SW480 (cell line): ENCODE data around the gene COL5A2.

Source experiments
- DNase-seq: peaks from one replicate; pipeline ENCODE4 v3.0.0-alpha.2; 2016; ENCODE audit warnings: low spot score

The COL5A2 gene

DNA sequence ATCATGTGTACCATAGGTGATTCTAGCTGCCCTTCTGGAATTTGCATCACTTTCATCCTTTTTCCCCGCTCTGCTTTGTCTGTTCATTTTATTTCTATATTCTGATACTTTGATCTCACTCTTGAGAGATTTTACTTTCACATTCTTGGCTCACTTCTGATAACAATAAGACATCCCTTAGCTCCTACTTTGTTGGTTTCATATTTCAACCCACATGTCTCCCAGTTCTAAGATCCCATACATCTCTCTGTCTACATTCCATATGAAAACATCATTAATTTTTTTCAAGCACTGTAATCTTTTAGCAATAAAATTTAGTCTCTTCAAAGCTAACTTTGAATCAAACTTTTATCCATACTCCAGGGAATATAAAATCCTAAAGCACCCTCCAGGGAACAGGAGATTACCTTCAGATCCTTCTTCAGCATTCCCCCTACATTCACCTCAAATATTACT, 129.8 kb downstream of the COL5A2 start:
- no peak for DNase-seq

DNA sequence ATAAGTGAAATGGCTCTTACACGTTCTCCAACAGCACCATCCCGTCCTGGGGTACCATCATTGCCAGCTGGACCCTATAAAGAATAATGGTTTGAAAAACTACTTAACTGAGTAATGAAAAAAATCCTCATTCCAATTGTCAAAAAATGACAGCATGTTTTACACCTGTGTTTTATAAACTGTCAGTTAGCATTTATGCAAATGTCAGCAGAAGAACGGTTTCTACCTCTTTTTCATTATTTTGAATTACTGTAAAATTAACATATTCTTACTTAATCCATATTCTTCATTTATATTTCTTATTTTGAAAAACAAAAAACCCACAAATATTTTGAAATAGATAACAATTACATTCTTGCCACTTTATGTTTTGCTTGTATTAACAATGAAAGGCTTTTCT, 131.4 kb downstream of the COL5A2 start:
- DNase-seq, result no peak

DNA sequence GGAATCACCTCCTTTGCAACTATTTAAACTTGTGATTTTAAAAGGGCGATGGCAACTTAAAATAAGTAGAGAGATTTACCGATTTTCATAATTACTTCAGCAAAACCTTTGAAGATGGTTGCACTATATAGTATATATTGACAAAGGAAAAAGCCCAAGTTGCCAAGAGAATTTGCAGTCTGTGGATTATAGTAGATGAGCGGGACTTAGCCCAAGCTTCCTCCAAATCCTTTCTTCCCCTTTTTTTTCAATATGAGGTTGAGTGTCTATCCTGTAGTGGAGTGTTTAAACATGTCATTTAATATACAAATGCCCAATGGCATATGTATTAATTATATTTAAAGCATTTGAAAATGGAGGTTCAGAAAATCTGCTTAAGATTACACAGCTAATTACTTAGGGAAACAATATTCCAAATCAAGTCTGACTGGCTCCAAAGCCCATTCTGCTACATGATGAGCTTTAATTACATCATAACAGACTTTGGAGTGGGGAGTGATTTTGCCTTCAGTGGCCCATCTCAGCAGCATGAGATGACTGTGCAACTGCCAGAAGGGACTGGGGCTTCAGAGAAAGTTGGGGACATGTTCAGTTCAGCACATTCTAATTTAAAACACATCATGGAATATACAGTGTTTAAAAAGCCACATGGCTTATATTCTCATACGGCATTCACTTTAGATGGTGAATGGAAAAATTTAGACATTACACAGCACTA, 132.2 kb downstream of the COL5A2 start:
- DNase-seq, result no peak

DNA sequence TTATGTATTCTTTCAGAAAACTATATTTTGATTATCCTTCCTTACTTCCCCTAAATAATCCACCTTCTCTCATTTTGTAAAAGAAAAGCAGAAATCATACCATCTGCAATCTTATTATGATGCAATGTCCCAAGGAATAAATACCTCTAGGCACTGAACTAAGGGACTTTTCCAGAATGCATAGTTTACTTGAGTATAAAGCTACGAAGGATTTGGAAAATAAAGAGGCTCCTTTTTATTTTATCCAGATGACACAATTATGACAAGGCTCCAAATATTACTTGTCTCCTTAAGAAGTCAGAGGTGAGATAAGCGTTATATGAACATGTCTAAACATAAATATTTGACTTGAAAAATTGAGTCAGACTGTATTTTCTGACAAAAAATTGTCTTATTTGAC, 133.2 kb downstream of the COL5A2 start:
- no peak for DNase-seq

DNA sequence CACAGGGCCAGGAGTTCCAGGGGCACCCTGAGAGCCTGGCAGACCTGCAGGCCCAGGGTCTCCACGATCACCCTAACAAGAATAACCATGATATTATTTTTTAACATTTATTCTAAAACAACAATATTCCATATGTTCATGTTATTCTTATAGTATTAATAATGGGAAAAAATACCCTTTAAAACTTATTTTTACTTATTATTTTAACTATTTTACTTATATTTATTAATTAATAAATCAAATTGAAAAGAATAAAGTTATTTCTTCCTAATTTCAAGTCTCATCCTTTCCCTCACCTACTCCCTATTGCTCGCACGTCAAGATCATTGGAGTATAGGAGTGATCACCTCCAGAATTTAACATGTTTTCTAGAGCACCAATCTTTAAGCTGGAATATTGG, 133.7 kb downstream of the COL5A2 start:
- DNase-seq, result no peak

DNA sequence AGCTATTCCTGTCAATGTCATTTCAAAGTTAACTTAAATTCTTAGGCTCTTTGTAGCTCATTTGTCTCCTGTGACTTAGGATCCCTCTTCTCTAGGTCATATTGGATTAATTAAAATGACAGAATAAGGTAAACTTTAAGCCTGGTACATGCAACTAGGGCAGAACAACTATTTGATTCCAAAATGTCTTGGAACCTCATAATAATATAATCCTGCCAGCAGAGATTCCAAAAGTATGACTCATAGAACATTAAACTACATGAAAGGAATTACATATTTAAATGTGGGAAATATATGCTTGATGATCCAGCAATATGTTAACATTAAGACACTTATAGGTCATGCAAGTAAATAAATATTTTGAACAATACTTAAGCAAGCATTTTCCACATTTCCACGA, 142.0 kb downstream of the COL5A2 start:
- peak; percentile 31 for DNase-seq

DNA sequence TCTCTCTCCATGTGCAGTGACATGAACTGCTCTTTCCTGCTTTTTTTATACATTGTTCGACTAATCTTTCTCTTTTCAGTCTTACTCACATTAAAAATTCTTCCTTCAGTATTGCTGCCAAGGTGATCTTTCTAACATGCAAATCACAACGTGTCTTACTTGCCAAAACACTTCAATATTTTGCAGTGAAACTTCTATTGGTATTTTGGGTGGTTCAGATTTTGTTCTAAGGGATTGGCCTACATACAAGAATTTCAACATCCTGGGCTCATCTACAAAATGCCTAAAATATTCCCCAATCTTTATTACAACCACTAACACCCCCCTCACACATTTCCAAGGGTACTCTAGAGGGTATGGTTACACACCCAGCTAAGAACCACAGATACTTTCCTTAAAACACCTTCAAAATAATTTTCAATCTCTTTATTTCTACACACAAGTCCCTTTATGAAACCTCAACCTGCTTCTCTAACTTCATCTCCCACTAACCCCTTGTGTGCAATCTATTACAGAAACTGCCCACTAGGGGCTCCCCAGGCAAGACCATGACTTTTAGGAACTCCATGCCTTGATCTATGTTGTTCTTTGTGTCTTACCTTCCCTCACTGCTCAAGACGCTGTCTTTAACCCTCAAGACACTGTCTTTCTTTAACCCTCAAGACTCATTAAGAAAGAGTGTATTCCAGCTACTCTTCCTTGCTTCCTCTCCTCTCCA, 154.5 kb downstream of the COL5A2 start:
- no peak for DNase-seq

DNA sequence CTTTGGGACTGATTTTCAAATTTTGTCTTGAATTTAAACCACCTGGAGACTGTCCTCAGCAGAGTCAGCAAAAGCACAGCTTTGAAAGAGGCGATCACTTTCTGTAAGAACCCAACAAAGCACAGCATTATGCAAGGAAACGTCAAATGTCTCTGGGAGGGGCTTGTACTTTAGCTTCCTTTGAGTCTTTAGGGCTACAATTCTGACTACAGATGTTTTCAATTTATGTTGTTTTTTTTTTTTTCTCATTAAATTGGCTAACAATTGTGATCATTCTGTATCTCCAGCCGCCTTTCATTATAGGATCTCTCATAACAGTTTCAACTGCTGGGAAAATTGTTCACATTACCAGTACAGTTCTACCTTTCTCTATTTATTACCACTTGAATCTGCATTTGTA, 157.1 kb downstream of the COL5A2 start:
- DNase-seq, result no peak

DNA sequence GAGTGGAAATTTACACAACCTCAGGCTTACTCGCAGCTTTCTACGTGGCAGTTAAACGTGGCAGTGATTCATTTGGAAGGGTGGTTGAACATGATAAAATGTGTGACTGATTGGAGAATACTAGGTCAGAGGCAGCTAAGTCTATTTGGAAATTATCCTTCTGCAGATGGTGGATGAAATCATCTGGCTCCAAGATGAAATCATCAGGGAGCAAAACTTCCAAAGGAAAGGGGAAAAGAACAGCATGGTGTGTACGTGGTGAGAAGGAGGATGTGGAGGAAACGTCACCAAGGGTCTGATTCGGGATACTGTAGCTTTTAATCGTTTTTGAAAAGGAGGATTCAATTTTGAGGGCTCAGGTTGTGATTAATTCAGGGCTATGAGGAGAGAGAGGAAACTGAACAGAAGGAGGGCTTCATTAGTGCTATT, 157.5 kb downstream of the COL5A2 start:
- DNase-seq, result no peak

DNA sequence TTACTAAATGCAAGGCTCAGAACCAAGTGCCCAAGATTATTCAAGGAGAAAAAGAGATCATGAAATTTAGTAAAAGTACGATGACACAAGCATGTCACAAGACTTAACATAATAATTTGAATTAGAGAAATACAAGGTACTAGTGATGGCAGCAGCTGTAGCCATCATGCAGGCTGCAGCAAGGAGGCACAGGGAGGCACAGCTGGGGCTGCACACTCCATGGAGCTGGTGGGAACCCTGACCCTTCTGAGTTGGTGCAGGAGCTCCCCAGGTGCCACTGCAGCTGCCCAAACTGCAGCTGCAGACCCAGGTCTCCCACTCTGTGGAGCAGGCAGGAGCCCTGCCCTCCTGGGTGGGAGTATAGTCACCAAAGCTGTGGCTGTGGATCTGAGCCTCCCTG, 159.4 kb downstream of the COL5A2 start:
- DNase-seq, result no peak

DNA sequence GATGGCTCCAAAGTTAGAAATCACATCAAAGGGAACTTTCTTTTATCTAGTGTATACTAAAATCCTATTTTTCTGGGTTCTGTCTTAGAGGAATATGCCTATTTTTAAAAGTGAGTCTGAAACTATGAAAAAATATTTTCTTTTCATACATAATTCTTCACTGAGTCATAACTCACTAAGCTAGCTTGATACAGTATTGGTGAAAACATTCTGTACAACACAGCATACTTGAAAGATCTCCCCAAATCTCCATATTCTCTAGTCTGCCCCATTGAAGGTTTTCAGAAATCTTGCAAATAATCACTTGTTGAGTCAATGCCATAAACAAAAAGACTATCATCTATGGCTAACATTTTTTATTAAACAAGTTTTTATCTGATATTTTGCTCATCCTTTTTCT, 160.9 kb downstream of the COL5A2 start:
- no peak for DNase-seq

DNA sequence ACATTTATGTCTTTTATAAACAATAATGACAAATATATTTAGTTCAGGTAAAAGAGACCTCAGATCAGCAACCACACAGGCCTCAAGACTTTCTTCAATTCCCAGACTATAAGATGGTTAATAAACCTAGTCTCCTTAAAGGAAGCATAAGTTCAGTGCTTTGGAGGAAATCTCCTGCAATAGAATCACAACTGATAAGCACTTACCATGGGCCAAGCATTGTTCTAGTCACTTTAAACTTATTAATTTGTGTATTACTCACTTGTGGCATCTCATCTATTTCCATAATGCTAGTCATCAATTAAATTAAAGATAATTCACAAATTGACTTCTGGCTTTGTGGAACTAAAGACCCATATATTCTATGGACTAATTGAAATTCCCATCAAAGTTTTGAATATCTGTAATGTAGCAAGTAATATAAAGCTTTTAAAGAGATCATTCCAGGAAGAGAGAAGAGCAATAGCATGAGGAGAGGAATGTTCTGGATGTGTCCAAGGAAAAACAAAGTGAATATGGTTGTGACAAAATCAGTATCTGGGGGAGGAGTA, 163.2 kb downstream of the COL5A2 start:
- no peak for DNase-seq

DNA sequence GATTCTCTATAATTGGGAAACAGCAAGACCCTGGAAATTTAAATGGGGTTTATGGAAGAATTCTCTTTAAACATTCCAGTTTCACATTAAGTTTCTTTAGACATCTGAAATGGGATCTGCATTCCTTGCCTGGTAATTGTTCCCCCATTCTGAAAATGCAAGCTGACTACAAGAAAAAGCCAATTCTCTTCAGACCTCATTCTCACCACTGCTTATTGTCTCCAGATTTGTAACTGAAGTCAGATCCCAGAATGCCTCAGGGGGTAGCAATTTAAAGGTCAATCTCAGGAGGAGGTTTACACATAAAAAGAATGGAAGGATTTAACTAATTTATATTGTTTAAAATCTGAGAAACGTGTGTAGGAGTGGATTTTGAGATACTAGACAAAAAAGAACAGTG, 164.2 kb downstream of the COL5A2 start:
- DNase-seq, result no peak

DNA sequence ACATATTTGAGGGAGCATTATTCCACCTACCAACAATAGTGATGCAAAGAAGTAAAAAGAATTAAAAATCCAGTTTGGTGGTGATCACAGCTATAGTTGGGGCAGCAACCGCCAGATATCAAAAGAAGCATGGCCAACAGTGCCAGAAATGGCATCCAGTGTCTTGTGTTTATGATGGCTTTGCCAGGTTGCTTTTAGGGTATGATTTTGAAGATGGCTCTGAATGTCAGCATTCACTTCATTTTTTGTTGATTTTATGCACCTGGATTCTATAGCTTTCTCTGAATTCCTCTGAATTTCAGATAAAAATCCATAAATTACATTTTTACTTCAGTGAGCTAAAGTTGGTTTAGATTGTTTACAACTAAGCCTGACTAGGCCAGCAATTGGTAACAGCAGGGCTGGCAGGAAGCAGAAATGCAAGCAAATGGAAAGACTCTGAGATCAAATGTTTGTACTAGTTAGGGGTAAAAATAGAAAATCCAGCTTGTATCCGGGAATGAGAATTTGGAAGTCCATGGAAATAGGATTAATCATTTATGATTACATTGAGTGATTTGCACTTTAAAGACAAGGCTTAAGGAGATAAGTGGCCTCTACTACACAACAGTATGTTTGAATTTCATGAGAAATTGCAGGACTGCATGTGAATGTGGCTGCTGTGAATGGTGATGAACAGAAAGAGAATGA, 165.0 kb downstream of the COL5A2 start:
- DNase-seq, result no peak

DNA sequence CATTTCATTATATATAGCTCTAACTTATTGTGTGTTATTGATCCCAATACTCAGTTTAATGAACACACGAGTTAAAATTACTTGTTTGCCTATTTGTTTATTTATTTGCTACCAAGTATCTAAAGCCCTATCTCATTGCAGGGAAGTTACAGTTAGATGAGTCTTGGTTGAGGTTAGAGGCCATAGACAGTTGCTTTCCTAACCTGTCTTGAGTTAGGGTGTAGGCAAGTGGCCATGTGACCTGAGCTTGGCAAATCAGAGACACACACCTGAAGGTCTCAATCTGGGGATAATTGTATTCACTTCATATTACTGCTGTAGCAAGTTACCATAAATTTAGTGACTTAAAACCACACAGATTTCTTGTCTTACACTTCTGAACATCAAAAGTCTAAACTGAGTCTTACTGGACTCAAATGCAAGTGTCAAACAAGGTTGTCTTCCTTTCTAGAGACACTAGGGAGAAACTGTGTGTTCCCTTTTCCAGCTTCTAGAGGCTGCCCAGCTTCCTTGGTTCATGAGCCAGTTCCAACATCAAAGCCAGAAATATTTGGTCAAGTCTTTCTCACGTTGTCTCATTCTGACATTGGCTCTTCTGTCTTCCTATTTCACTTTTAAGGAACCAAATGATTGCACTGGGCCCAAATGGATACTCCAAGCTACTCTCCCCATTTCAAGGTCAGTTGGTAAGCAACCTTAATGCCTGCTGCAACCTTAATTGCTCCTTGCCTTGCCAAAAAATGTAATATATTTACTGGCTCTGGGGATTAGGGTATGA, 165.7 kb downstream of the COL5A2 start:
- DNase-seq, result no peak

DNA sequence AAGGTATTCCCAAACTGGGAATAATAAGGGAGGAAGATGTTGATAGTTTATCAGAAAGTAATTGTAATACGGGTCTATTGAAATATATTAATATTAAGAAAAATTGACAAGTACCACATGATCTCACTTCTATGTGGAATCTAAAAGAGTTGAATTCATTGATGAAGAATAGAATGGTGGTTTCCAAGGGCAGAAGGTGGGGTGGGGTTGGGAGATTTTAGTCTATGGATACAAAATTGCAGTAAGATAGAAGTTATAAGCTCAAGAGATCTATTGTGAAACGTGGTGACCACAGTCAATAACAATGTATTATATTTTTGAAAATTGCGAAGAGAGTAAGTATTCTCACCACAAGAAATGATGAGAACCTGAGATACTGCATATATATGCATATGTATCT, 166.5 kb downstream of the COL5A2 start:
- no peak for DNase-seq

DNA sequence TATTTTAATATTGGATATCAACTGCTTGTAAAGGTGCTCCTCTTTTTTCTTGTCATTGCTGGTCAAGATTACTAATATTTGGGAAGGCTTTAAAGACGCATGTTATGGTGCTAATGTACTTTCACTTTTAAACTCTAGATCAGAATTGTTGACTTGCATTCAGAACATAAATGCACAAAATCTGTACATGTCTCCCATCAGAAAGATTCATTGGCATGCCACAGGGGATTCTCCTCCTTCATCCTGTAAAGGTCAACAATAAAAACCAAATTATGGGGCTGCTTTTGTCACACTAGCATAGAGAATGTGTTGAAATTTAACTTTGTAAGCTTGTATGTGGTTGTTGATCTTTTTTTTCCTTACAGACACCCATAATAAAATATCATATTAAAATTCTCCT, 167.2 kb downstream of the COL5A2 start:
- no peak for DNase-seq

DNA sequence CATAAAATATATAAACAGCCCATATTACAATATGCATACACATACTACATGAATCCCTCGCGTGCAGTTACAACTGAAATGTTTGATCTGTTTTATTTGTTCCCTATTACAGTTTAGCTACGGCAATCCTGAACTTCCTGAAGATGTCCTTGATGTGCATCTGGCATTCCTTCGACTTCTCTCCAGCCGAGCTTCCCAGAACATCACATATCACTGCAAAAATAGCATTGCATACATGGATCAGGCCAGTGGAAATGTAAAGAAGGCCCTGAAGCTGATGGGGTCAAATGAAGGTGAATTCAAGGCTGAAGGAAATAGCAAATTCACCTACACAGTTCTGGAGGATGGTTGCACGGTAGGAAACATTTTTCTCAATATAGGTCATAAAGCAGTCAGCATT, 169.0 kb downstream of the COL5A2 start:
- DNase-seq, result no peak

DNA sequence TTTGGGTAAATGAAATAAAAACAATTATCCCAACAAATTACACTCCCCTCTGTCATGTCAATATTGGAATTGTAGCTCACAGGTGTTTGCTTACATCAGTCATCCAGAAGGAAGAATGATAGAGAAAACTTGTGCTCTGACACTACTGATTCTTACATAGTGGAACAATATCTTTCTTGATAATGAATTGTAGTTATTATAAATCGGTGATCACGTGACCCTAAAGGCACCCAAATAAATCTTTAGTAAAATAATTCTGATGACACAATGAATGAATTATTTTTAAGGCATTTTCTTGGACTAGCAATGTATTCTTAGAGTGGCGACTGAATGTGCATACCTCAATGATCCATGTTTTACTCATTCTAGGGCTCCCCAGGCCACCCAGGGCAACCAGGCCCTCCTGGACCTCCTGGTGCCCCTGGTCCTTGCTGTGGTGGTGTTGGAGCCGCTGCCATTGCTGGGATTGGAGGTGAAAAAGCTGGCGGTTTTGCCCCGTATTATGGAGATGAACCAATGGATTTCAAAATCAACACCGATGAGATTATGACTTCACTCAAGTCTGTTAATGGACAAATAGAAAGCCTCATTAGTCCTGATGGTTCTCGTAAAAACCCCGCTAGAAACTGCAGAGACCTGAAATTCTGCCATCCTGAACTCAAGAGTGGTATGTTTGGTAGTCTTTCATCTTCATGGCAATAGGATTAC, 170.9 kb downstream of the COL5A2 start:
- DNase-seq, result no peak

DNA sequence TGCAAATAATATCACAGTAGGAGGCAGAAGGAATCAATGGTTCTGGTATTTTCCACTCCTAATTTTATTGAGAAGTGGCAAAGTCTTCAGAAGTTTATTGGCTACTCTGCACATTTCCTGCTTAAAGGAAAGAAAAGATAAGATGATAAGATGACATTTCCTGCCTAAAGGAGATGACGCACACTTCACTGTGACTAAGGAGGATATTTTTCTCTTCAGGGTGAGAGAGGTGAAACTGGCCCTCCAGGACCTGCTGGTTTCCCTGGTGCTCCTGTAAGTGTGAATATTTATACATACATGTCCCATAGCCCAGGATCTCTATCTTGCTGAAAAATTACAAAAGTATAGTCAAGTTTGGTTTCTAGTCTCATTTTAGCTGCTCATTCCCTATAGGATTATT, 177.5 kb downstream of the COL5A2 start:
- DNase-seq, result no peak

DNA sequence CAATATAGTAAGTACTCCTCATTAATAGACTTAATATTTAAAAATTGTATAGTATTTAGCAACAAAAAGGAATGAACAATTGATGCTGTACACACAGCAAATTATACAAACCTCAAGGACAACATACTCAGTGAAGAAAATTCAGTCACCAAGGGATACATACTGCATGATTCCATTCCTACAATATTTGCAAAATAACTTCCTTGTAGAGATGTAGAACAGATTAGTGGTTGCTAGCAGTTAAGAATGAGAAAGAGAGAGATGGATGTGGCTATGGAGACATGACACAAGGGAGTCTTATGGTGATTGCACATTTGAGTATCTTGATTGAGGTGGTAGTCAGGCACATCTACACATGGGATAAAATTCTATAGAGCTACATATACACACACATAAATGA, 179.3 kb downstream of the COL5A2 start:
- no peak for DNase-seq
